HepG2 (cell line): ENCODE measurements around the gene CRAT. TPM values are rescaled to one million over a fixed set of nuclear protein-coding genes. Genes with fewer than 3 reads are reported as not detected.

Experiments used
- ATAC-seq: fragments of 200-7000 bp; cut with Tn5 transposase; 3 replicates; pipeline ENCODE4 v1.9.1; 2020; ENCODE audit warnings: mild to moderate bottlenecking, moderate library complexity
- BruUV-seq: library from RNA; stranded (reverse); fragments of 400-500 nt; replicated peaks from 2 replicates; lab custom pipeline; 2021; lab: Mats Ljungman, UMichigan
- CTCF ChIA-PET: fragments of 300-600 bp; formaldehyde crosslinking; extraction: SDS; loops from one replicate; lab custom pipeline; 2021; ENCODE audit warnings: low total read pairs, inconsistent platforms, low intra/inter-chr PET ratio; lab: Yijun Ruan, JAX
- POLR2A ChIA-PET: fragments of 350-600 bp; sonication (Branson Sonifier 250); formaldehyde crosslinking; loops from one replicate; lab custom pipeline; 2020; ENCODE audit warnings: antibody characterized with exemption, inconsistent platforms; lab: Yijun Ruan, JAX
- DNase-seq: peaks from one replicate; pipeline ENCODE4 v3.0.0-alpha.2; 2015; ENCODE audit warnings: low spot score
- FAIRE-seq: peaks from 3 replicates; lab custom pipeline; 2011; peaks lifted over from hg19 to GRCh38; lab: Jason Lieb, UNC
- H2AFZ ChIP-seq: one replicate; pipeline ENCODE4 v1.6.1; 2011; ENCODE audit warnings: low read length, inconsistent platforms
- H3K27ac ChIP-seq: fragments of 300-600 bp; 3 replicates; pipeline ENCODE4 v1.8.0; 2011; ENCODE audit warnings: mixed run types, mild to moderate bottlenecking, mixed read lengths, low read length, inconsistent platforms; ENCODE audit not compliant: insufficient read depth; ENCODE audit errors: extremely low read length
- H3K27me3 ChIP-seq, 2 experiments: fragments of 200-600 bp in 1 of 2; 2 replicates in 1 of 2; 3 replicates in 1 of 2; pipeline versions ENCODE4 v1.6.0 to v1.8.0; 2011; ENCODE audit warnings: low read length in 2 of 2, mild to moderate bottlenecking in 2 of 2, moderate library complexity in 2 of 2, inconsistent platforms in 1 of 2; ENCODE audit not compliant: insufficient read depth in 2 of 2, control insufficient read depth in 1 of 2
- H3K36me3 ChIP-seq, 2 experiments: fragments of 200-600 bp in 1 of 2; replicated peaks in 1 of 2; 2 replicates in 1 of 2; 3 replicates in 1 of 2; pipeline versions ENCODE4 v1.5.1 to v1.8.0; 2011; ENCODE audit warnings: low read length in 2 of 2, inconsistent platforms in 1 of 2; ENCODE audit not compliant: insufficient read depth in 2 of 2, control insufficient read depth in 1 of 2
- H3K4me1 ChIP-seq: 2 replicates; pipeline ENCODE4 v1.5.1; 2012; ENCODE audit warnings: low read length, inconsistent platforms; ENCODE audit not compliant: insufficient read depth
- H3K4me2 ChIP-seq: 2 replicates; pipeline ENCODE4 v1.6.0; 2011; ENCODE audit warnings: low read depth, low read length, inconsistent platforms
- H3K4me3 ChIP-seq, 3 experiments: fragments of 200-600 bp in 1 of 3; sonication (generic), shearing (Covaris generic) in 1 of 3; replicated peaks in 1 of 3; 2 replicates each; pipeline ENCODE4 v1.5.1; 2011 to 2016; ENCODE audit warnings: low read length in 3 of 3, inconsistent platforms in 2 of 3, low read depth in 2 of 3, mild to moderate bottlenecking in 2 of 3, control low read depth in 1 of 3, mixed read lengths in 1 of 3; ENCODE audit not compliant: insufficient read depth in 1 of 3
- H3K79me2 ChIP-seq: one replicate; pipeline ENCODE4 v1.6.1; 2011; ENCODE audit warnings: low read length, inconsistent platforms; ENCODE audit not compliant: insufficient read depth
- H3K9ac ChIP-seq: 2 replicates; pipeline ENCODE4 v1.6.0; 2011; ENCODE audit warnings: mild to moderate bottlenecking, low read depth, low read length, inconsistent platforms; ENCODE audit not compliant: insufficient read depth
- H3K9me3 ChIP-seq: 2 replicates; pipeline ENCODE4 v1.5.1; 2012; ENCODE audit warnings: mild to moderate bottlenecking, low read length
- H4K20me1 ChIP-seq: 2 replicates; pipeline ENCODE4 v1.6.0; 2011; ENCODE audit warnings: inconsistent platforms, mild to moderate bottlenecking, low read length, moderate library complexity; ENCODE audit not compliant: insufficient read depth
- ATF1 ChIP-seq: IDR thresholded peaks from 2 replicates; pipeline ENCODE4 v1.6.1; 2016; ENCODE audit warnings: mild to moderate bottlenecking, control low read depth
- FOXC1 ChIP-seq: sonication (generic); formaldehyde crosslinking; IDR thresholded peaks from 2 replicates; pipeline ENCODE4 v1.8.0; 2022; ENCODE audit warnings: mild to moderate bottlenecking, missing genetic modification reagents, borderline replicate concordance
- GATAD2A ChIP-seq: IDR thresholded peaks from 2 replicates; pipeline ENCODE4 v1.6.1; 2016
- HNF4A ChIP-seq: sonication (generic); formaldehyde crosslinking; IDR thresholded peaks from 2 replicates; pipeline ENCODE4 v1.4.0; 2020; ENCODE audit warnings: missing genetic modification reagents
- KDM3A ChIP-seq: IDR thresholded peaks from 2 replicates; pipeline ENCODE4 v1.6.1; 2018; ENCODE audit warnings: low read depth, missing compliant biosample characterization
- KDM6A ChIP-seq: IDR thresholded peaks from 2 replicates; pipeline ENCODE4 v1.6.1; 2016; ENCODE audit warnings: low read depth
- KLF16 ChIP-seq, 2 experiments: sonication (generic) in 1 of 2; formaldehyde crosslinking in 1 of 2; IDR thresholded peaks; 2 replicates each; pipeline versions ENCODE4 v1.6.1 to v1.8.0; 2016 to 2023; ENCODE audit warnings: missing genetic modification reagents in 2 of 2, missing compliant biosample characterization in 1 of 2
- MAFG ChIP-seq: sonication (generic); formaldehyde crosslinking; IDR thresholded peaks from 2 replicates; pipeline ENCODE4 v1.5.1; 2020; ENCODE audit warnings: mild to moderate bottlenecking, missing genetic modification reagents
- MIER3 ChIP-seq: IDR thresholded peaks from 2 replicates; pipeline ENCODE4 v1.6.1; 2016; ENCODE audit warnings: missing compliant biosample characterization, borderline replicate concordance
- MXI1 ChIP-seq: IDR thresholded peaks from 3 replicates; pipeline ENCODE4 v1.6.1; 2012; ENCODE audit warnings: low read depth, low read length, inconsistent platforms, borderline replicate concordance
- NBN ChIP-seq: fragments of 450-650 bp; conservative IDR thresholded peaks from 2 replicates; pipeline ENCODE4 v1.6.1; 2017
- NR2F6 ChIP-seq, 2 experiments: IDR thresholded peaks; 2 replicates each; pipeline ENCODE4 v1.6.1; 2016; ENCODE audit warnings: antibody characterized with exemption in 1 of 2, mild to moderate bottlenecking in 1 of 2
- PLRG1 ChIP-seq: fragments of 450-650 bp; conservative IDR thresholded peaks from 2 replicates; pipeline ENCODE4 v1.6.1; 2016
- POLR2AphosphoS2 ChIP-seq: IDR thresholded peaks from 2 replicates; pipeline ENCODE4 v1.6.1; 2011; ENCODE audit warnings: low read depth, low read length, improper control_type of control experiment
- SRSF9 ChIP-seq: fragments of 200-400 bp; formaldehyde crosslinking; IDR thresholded peaks from 2 replicates; pipeline ENCODE4 v1.6.1; 2018; ENCODE audit warnings: borderline replicate concordance, mild to moderate bottlenecking, low read depth, low read length; ENCODE audit not compliant: insufficient read depth, poor library complexity, severe bottlenecking
- ZBTB7A ChIP-seq: sonication (generic); formaldehyde crosslinking; IDR thresholded peaks from 2 replicates; pipeline ENCODE4 v1.8.0; 2022; ENCODE audit warnings: mild to moderate bottlenecking, missing genetic modification reagents
- ZFY ChIP-seq: sonication (generic); formaldehyde crosslinking; IDR thresholded peaks from 2 replicates; pipeline ENCODE4 v1.4.0; 2020; ENCODE audit warnings: missing genetic modification reagents
- ZNF256 ChIP-seq: sonication (generic); formaldehyde crosslinking; conservative IDR thresholded peaks from 2 replicates; pipeline ENCODE4 v1.4.0; 2020; ENCODE audit warnings: missing genetic modification reagents
- ZNF34 ChIP-seq: sonication (generic); formaldehyde crosslinking; IDR thresholded peaks from 2 replicates; pipeline ENCODE4 v1.4.0; 2020; ENCODE audit warnings: mild to moderate bottlenecking, missing genetic modification reagents, borderline replicate concordance
- ZNF546 ChIP-seq: sonication (generic); formaldehyde crosslinking; conservative IDR thresholded peaks from 2 replicates; pipeline ENCODE4 v1.8.1; 2023; ENCODE audit warnings: mild to moderate bottlenecking, missing genetic modification reagents
- WGBS: methylation state at CpG from one replicate; pipeline ENCODE4 v1.1.6; 2017; ENCODE audit warnings: low lambda C conversion rate; 5-methylcytosine and 5-hydroxymethylcytosine counted together
- in situ Hi-C: cut with HindIII; loops from 2 replicates; pipeline ENCODE4 v1.10.0; 2017; ENCODE audit warnings: low pct_unique_long_range_greater_than_20kb; ENCODE audit not compliant: extremely low pct_ligation_motif_present
- intact Hi-C: fragments of 100-400 bp; cut with micrococcal nuclease; formaldehyde crosslinking; loops from one replicate; pipeline ENCODE4 v1.10.0; 2022; ENCODE audit not compliant: unreplicated experiment
- polyA plus RNA-seq, 8 experiments: library from polyadenylated mRNA; depleted of rRNA in 3 of 8; stranded (reverse) in 7 of 8; unstranded in 1 of 8; fragments of >200 nt; fragmentation: Illumina TruSeq in 4 of 8; extraction: Trizol in 4 of 8; gene quantifications; 2 replicates each; pipeline versions ENCODE4 v1.2.1 to v1.2.3, GENCODE V29; 2011 to 2016; ENCODE audit warnings: low read depth in 4 of 8, missing spikeins in 1 of 8, mixed read lengths in 1 of 8; ENCODE audit not compliant: insufficient read depth in 1 of 8
- total RNA-seq, 5 experiments: library from RNA; depleted of rRNA; stranded (reverse); fragments of >200 nt; fragmentation: Illumina TruSeq; extraction: Trizol; gene quantifications; 2 replicates each; pipeline ENCODE4 v1.2.3, GENCODE V29; 2016; ENCODE audit warnings: low read depth in 1 of 5
- TF ChIP-seq, protein P1 (sequence below): sonication (generic); formaldehyde crosslinking; IDR thresholded peaks from 2 replicates; pipeline ENCODE4 v1.4.0; 2020; ENCODE audit warnings: missing genetic modification reagents, mild to moderate bottlenecking, borderline replicate concordance
- TF ChIP-seq, protein P2 (sequence below): sonication (generic); formaldehyde crosslinking; IDR thresholded peaks from 2 replicates; pipeline ENCODE4 v1.4.0; 2020; ENCODE audit warnings: missing genetic modification reagents
- TF ChIP-seq, protein P3 (sequence below): sonication (generic); formaldehyde crosslinking; IDR thresholded peaks from 2 replicates; pipeline ENCODE4 v1.4.0; 2020; ENCODE audit warnings: mild to moderate bottlenecking, missing genetic modification reagents

The CRAT gene
- total and polyA plus RNA-seq, 2 of the 13 experiments (the other 11 are each of a cell fraction or from before 2014, with no cell fraction given), result 26.1 to 26.6 TPM

DNA sequence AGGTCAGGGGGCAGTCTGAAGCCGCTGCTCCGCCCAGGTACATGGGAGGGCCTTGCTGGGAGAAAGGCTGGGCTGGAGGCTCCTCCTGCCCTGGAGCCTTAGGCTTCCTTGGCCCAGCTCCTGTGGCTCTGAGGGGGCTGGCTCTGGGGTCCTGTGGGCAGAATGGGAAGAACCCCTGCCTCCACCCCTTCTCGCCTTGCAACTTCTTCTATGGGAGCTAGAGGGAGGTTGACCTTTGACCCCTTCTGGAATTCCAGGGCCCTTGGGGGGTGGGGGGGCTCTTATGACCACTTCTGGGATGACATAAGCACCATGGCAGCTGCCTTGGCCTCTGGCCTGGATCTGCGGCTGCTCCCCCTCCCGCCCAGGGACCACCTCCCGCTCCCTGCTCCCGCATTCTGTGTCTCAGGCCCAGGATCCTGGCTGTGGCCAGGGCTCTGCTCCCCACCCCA lies 35.3 kb upstream of the CRAT start:
- ATAC-seq (peak; percentile 6; the same call in 2 of the 3 replicates), DNase-seq (peak; percentile 21), FAIRE-seq (no peak)
- BruUV-seq, result no TSS peak
- H3K4me2 ChIP-seq, result no peak overlapping the region
- H3K9me3 ChIP-seq, result no peaks in the 10 kb centered on the region
- H3K4me3 ChIP-seq, result no peak overlapping the region
- 96% methylated on average over 3 of the region's 7 CpGs for WGBS
- no peaks in the 10 kb centered on the region for H3K27me3 ChIP-seq
- H2AFZ ChIP-seq, result no peak overlapping the region
- H3K36me3 ChIP-seq, result peaks cover 9 to 29% of the 10 kb centered on the region in 2 experiments
- intact Hi-C loops (no loop called here), in situ Hi-C loops (no loop called here)
- H3K9ac ChIP-seq, result no peak overlapping the region
- CTCF ChIA-PET, result no interaction called here
- POLR2A ChIA-PET, result interaction anchor here (1.1 kb wide), 1 partner anchor 32 kb away, joined by 3 read pairs; the partner anchor contains the start of gene IER5L
- H3K79me2 ChIP-seq, result peaks cover 5% of the 10 kb centered on the region
- H3K27ac ChIP-seq, result peak overlapping the region; percentile 32
- peaks cover 49% of the 10 kb centered on the region for H3K4me1 ChIP-seq
- no peaks in the 10 kb centered on the region for H4K20me1 ChIP-seq
- TF ChIP-seq PLRG1, result no peak
- TF ChIP-seq ZFY (CRISPR knock-in tag), result no peak
- no peak for TF ChIP-seq KDM6A
- no peak for TF ChIP-seq NBN
- TF ChIP-seq, protein P1, sequence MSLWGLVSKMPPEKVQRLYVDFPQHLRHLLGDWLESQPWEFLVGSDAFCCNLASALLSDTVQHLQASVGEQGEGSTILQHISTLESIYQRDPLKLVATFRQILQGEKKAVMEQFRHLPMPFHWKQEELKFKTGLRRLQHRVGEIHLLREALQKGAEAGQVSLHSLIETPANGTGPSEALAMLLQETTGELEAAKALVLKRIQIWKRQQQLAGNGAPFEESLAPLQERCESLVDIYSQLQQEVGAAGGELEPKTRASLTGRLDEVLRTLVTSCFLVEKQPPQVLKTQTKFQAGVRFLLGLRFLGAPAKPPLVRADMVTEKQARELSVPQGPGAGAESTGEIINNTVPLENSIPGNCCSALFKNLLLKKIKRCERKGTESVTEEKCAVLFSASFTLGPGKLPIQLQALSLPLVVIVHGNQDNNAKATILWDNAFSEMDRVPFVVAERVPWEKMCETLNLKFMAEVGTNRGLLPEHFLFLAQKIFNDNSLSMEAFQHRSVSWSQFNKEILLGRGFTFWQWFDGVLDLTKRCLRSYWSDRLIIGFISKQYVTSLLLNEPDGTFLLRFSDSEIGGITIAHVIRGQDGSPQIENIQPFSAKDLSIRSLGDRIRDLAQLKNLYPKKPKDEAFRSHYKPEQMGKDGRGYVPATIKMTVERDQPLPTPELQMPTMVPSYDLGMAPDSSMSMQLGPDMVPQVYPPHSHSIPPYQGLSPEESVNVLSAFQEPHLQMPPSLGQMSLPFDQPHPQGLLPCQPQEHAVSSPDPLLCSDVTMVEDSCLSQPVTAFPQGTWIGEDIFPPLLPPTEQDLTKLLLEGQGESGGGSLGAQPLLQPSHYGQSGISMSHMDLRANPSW (CRISPR knock-in tag), result no peak
- no peak for TF ChIP-seq MAFG (CRISPR knock-in tag)
- TF ChIP-seq KDM3A (CRISPR knock-in tag), result no peak
- TF ChIP-seq, protein P2, sequence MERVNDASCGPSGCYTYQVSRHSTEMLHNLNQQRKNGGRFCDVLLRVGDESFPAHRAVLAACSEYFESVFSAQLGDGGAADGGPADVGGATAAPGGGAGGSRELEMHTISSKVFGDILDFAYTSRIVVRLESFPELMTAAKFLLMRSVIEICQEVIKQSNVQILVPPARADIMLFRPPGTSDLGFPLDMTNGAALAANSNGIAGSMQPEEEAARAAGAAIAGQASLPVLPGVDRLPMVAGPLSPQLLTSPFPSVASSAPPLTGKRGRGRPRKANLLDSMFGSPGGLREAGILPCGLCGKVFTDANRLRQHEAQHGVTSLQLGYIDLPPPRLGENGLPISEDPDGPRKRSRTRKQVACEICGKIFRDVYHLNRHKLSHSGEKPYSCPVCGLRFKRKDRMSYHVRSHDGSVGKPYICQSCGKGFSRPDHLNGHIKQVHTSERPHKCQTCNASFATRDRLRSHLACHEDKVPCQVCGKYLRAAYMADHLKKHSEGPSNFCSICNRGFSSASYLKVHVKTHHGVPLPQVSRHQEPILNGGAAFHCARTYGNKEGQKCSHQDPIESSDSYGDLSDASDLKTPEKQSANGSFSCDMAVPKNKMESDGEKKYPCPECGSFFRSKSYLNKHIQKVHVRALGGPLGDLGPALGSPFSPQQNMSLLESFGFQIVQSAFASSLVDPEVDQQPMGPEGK, result peak; percentile 43; the same call in 1 of the 2 replicates
- TF ChIP-seq FOXC1 (CRISPR knock-in tag), result no peak
- TF ChIP-seq ZBTB7A (CRISPR knock-in tag), result no peak
- peak; percentile 27; the same call in 1 of the 2 replicates for TF ChIP-seq HNF4A
- TF ChIP-seq ATF1 (CRISPR knock-in tag), result no peak
- no peak for TF ChIP-seq ZNF34 (CRISPR knock-in tag)
- no peak for TF ChIP-seq SRSF9
- TF ChIP-seq NR2F6 (IDR thresholded peaks at IDR 0.05), result peak; percentile 80
- TF ChIP-seq NR2F6 (CRISPR knock-in tag; IDR thresholded peaks at IDR 0.05), result peak; percentile 34; the same call in 1 of the 2 replicates
- no peak for TF ChIP-seq KLF16 (CRISPR knock-in tag; IDR thresholded peaks at IDR 0.05)
- TF ChIP-seq MXI1, result no peak
- TF ChIP-seq GATAD2A (CRISPR knock-in tag), result no peak
- no peak for TF ChIP-seq ZNF256 (CRISPR knock-in tag)
- TF ChIP-seq ZNF546 (CRISPR knock-in tag), result no peak
- TF ChIP-seq, protein P3, sequence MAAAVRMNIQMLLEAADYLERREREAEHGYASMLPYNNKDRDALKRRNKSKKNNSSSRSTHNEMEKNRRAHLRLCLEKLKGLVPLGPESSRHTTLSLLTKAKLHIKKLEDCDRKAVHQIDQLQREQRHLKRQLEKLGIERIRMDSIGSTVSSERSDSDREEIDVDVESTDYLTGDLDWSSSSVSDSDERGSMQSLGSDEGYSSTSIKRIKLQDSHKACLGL (CRISPR knock-in tag), result no peak
- no peak for TF ChIP-seq MIER3 (CRISPR knock-in tag)
- TF ChIP-seq POLR2AphosphoS2, result no peak
